Measurements from ENCODE around the gene CACNA1D. TPM values are rescaled to one million over a fixed set of nuclear protein-coding genes. Genes with fewer than 3 reads are reported as not detected.

CACNA1D gene
- total RNA-seq, 4 donors from 2014 or later, result 74.6 to 194 (median 105) TPM

GRCh38 chr3:53552730-53553129 lies 58.3 kb downstream of the CACNA1D start:
- H3K27ac ChIP-seq, result no peak overlapping the region
- H3K27me3 ChIP-seq, result no peaks in the 10 kb centered on the region
- H3K9me3 ChIP-seq, result no peaks in the 10 kb centered on the region
- H3K4me1 ChIP-seq, result no peaks in the 10 kb centered on the region
- no peak for DNase-seq
- TF ChIP-seq CTCF (IDR thresholded peaks at IDR 0.05), result no peak
- no peak for TF ChIP-seq POLR2A (IDR thresholded peaks at IDR 0.05)
- no peak overlapping the region for H3K4me3 ChIP-seq
- H3K36me3 ChIP-seq, result no peaks in the 10 kb centered on the region

GRCh38 chr3:53553200-53553599 lies 58.8 kb downstream of the CACNA1D start:
- no peaks in the 10 kb centered on the region for H3K36me3 ChIP-seq
- H3K4me3 ChIP-seq, result no peak overlapping the region
- no peak overlapping the region for H3K27ac ChIP-seq
- H3K4me1 ChIP-seq, result no peaks in the 10 kb centered on the region
- no peak for TF ChIP-seq CTCF (IDR thresholded peaks at IDR 0.05)
- TF ChIP-seq POLR2A (IDR thresholded peaks at IDR 0.05), result no peak
- no peaks in the 10 kb centered on the region for H3K9me3 ChIP-seq
- no peaks in the 10 kb centered on the region for H3K27me3 ChIP-seq
- no peak for DNase-seq

GRCh38 chr3:53554559-53555067 lies 60.2 kb downstream of the CACNA1D start:
- no peaks in the 10 kb centered on the region for H3K27me3 ChIP-seq
- H3K36me3 ChIP-seq, result no peaks in the 10 kb centered on the region
- no peak for DNase-seq
- TF ChIP-seq CTCF (IDR thresholded peaks at IDR 0.05) (no peak), POLR2A (IDR thresholded peaks at IDR 0.05) (no peak)
- H3K4me1 ChIP-seq, result no peaks in the 10 kb centered on the region
- H3K27ac ChIP-seq, result no peak overlapping the region
- no peaks in the 10 kb centered on the region for H3K9me3 ChIP-seq
- H3K4me3 ChIP-seq, result no peak overlapping the region

GRCh38 chr3:53555068-53555588 lies 60.7 kb downstream of the CACNA1D start:
- Histone ChIP-seq H3K27ac (no peak overlapping the region), H3K4me3 (no peak overlapping the region), H3K9me3 (no peaks in the 10 kb centered on the region), H3K36me3 (no peaks in the 10 kb centered on the region), H3K27me3 (no peaks in the 10 kb centered on the region), H3K4me1 (no peaks in the 10 kb centered on the region)
- no peak for DNase-seq
- TF ChIP-seq CTCF (IDR thresholded peaks at IDR 0.05), result no peak
- TF ChIP-seq POLR2A (IDR thresholded peaks at IDR 0.05), result no peak

GRCh38 chr3:53566461-53567145 lies 72.2 kb downstream of the CACNA1D start:
- DNase-seq, result no peak

More at GRCh38 chr3:53566461-53567145, 72.2 kb downstream of the CACNA1D start:
- H3K4me1 ChIP-seq, result no peaks in the 10 kb centered on the region
- no peaks in the 10 kb centered on the region for H3K9me3 ChIP-seq
- H3K27me3 ChIP-seq, result no peaks in the 10 kb centered on the region
- H3K36me3 ChIP-seq, result no peaks in the 10 kb centered on the region
- H3K4me3 ChIP-seq, result no peak overlapping the region
- H3K27ac ChIP-seq, result no peak overlapping the region
- TF ChIP-seq POLR2A (IDR thresholded peaks at IDR 0.05), result no peak
- no peak for TF ChIP-seq CTCF (IDR thresholded peaks at IDR 0.05)
